Right cardiac atrium (tissue), 5 donors: Measurements from ENCODE around the gene AMBRA1. TPM values are rescaled to one million over a fixed set of nuclear protein-coding genes. Genes with fewer than 3 reads are reported as not detected.
"Not testable (repeated sequence)": the region's sequence is repeated elsewhere in the genome, so short reads cannot be mapped to it uniquely, and the experiment has no call there.

ENCODE experiments used
- ATAC-seq, 2 donors: fragments of 200-7000 bp; cut with Tn5 transposase; one replicate each; pipeline versions ENCODE4 v1.8.0 to v1.9.1; 2020; ENCODE audit warnings: moderate library complexity in 2 of 2, mild to moderate bottlenecking in 1 of 2
- DNase-seq, 3 donors: peaks; one replicate each; pipeline ENCODE4 v3.0.0-alpha.2; 2020
- H3K27ac ChIP-seq: one replicate; pipeline ENCODE4 v1.5.1; 2013; ENCODE audit warnings: mild to moderate bottlenecking, low read length, control low read depth, moderate library complexity
- H3K27me3 ChIP-seq: one replicate; pipeline ENCODE4 v1.6.1; 2013; ENCODE audit not compliant: control insufficient read depth, insufficient read depth
- H3K4me1 ChIP-seq: one replicate; pipeline ENCODE4 v1.6.1; 2013; ENCODE audit warnings: low read length; ENCODE audit not compliant: control insufficient read depth, insufficient read depth
- H3K4me3 ChIP-seq: one replicate; pipeline ENCODE4 v1.5.1; 2013; ENCODE audit warnings: low read length, control low read depth
- H3K9me3 ChIP-seq: one replicate; pipeline ENCODE4 v1.6.1; 2013; ENCODE audit warnings: low read length; ENCODE audit not compliant: control insufficient read depth
- WGBS: extraction: QIAGEN DNeasy Blood & Tissue Kit; methylation state at CpG from one replicate; pipeline ENCODE4 v1.1.7; 2013; 5-methylcytosine and 5-hydroxymethylcytosine counted together
- intact Hi-C, 4 donors: fragments of 100-400 bp; cut with DNase I; formaldehyde crosslinking; loops; one replicate each; pipeline versions ENCODE4 v1.11.0 to v1.14.0; 2022 to 2023
- polyA plus RNA-seq: library from polyadenylated mRNA; stranded (reverse); fragments of 200-250 nt; gene quantifications from one replicate; pipeline ENCODE4 v1.2.3, GENCODE V29; 2013
- total RNA-seq, 4 donors: library from RNA; stranded (reverse); fragmentation: NEBNext Ultra II Directional; extraction: Animal tissue kit (Norgen Biotek cat#: 25700); gene quantifications; one replicate each; pipeline ENCODE4 v1.2.1, GENCODE V29; 2021
- donor health status: healthy with polysubstance abuse.
- donor health status: DM: no; HTN: yes; CAD: no.
- donor health status: DM: no; HTN: no; CAD: no.
- donor health status: DM: no; HTN: yes; CAD: no; lungs with severe emphysema.
- donor health status: DM: yes; HTN: yes; CAD: no.

AMBRA1 gene
- total and polyA plus RNA-seq, 5 donors: 8.1 to 23.6 (median 19.5) TPM

DNA sequence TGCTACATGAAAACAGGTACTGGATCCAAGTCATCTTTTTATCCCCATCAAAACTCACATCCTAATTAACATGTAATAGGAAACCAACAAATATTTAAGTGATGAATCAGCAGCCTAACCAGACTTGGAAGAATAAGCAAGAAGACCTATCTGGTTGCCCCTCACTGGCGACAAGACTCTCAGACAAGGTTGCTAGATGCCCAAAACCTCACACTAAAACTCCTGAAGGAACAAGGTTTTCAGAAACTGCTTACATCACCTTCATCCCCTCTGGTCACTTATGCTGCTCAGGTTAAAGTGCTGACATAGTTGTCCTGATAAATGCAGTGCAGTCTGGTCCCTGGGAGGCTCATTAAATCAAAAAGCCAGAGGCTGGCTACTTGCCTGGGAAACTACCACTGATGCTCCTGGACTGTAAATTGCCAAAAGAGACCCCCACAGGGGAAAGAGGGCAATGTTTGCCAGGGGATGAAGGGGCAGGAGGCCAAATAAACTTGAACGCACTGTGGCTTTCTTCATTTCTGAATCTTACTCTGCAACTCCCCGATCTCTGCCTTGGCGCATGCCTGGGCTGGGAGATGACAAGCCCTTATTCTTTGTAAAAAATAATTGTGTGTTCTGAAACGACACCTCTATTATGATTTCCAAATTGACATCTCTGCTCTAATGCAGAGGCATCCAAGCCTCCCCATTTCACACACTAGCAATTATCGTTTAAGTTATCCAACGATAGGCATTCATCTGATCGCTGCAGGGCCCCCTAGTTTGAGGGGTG lies 72.7 kb downstream of the AMBRA1 start:
- Histone ChIP-seq H3K27me3 (no peaks in the 10 kb centered on the region), H3K4me3 (no peak overlapping the region), H3K27ac (no peak overlapping the region), H3K9me3 (no peaks in the 10 kb centered on the region), H3K4me1 (peaks cover 12% of the 10 kb centered on the region)
- intact Hi-C loops: no loop called here
- WGBS: 84% methylated on average over 8 of the region's 8 CpGs
- no peak for DNase-seq
- ATAC-seq: no peak

DNA sequence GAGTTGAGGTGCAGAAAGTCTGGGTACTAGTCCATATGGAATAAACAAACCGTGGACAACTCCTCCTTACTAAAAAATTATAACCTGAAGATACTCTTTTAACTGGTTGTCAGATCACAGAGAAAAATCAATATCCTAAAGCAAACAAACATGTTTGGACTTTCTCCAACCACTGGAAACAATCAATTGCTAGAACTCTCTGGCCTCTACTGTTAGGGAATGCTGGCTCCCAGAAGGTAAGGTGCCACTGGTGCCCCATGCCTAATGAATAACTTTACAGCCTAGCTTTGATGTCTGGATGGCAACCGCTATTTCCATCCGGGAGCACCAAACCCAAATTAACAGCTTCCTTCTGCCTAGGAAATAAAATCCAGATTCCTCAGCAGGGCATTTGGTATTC lies 74.5 kb downstream of the AMBRA1 start:
- intact Hi-C loops: no loop called here

DNA sequence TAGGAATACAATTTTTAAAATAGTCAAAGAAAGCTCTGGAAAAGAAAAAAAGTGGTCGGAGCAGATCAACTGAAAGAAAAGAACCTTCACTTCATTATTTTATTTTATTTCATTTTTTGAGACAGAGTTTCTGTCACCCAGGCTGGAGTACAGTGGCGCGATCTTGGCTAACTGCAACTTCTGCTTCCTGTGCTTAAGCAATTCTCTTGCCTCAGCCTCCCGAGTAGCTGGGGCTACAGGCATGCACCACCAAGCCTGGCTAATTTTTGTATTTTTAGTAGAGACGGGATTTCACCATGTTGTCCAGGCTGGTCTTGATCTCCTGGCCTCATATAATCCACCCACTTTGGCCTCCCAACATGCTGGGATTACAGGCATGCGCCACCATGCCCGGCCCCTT lies 74.9 kb downstream of the AMBRA1 start:
- DNase-seq, H3K27ac ChIP-seq, intact Hi-C loops, H3K4me3 ChIP-seq, H3K9me3 ChIP-seq, ATAC-seq, H3K27me3 ChIP-seq: not testable (repeated sequence)
- WGBS: 88% methylated on average over 7 of the region's 7 CpGs
- H3K4me1 ChIP-seq: peaks cover 12% of the 10 kb centered on the region

More for the DNA sequence above, 74.5 kb downstream of the AMBRA1 start:
- Histone ChIP-seq H3K27me3 (no peaks in the 10 kb centered on the region), H3K9me3 (no peaks in the 10 kb centered on the region), H3K27ac (no peak overlapping the region), H3K4me1 (peaks cover 12% of the 10 kb centered on the region), H3K4me3 (no peak overlapping the region)
- DNase-seq: no peak
- no peak for ATAC-seq
- 80% methylated on average over 3 of the region's 3 CpGs for WGBS

DNA sequence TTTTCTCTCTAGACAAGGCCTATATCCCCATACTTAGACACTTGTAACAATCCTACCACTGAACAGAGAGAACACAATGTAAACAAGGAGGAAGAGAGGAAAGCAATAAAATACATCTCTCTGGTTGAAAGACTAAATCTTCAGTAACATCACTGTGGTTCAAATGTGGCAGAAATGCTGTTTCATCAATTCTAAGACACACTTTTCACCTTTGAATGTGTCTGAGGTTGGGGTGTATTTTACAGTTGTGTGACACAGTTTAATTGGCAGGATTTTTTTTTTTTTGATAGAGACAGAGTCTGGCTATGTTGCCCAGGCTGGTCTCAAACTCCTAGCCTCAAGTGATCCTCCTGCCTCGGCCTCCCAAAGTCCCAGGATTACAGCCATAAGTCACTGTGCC lies 79.5 kb downstream of the AMBRA1 start:
- no peak for ATAC-seq
- peaks cover 4% of the 10 kb centered on the region for H3K4me1 ChIP-seq
- WGBS: 92% methylated on average over 1 of the region's 1 CpG
- no peaks in the 10 kb centered on the region for H3K9me3 ChIP-seq
- no peaks in the 10 kb centered on the region for H3K27me3 ChIP-seq
- no peak for DNase-seq
- intact Hi-C loops: no loop called here
- no peak overlapping the region for H3K4me3 ChIP-seq
- no peak overlapping the region for H3K27ac ChIP-seq

DNA sequence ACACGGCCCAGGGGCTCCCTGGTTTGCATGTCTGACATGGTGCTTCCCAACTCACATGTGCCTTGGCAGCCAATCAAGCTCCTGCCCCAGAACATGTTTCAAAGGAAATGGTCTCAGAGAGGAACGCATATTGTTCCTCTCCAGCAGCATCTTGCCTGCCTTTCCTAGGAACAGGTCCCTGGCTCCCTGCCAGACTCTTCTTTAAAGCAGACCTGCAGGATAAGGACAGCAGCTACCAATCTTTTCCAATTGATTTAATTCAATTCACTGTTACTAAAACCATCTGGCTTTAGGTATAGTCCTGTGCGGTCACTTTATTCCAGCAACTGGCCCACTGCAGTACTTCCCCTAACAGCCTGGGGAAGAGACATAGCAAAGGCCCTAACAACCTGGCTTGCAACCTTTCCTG lies 79.9 kb downstream of the AMBRA1 start:
- Histone ChIP-seq H3K4me1 (peaks cover 4% of the 10 kb centered on the region), H3K9me3 (no peaks in the 10 kb centered on the region), H3K27me3 (no peaks in the 10 kb centered on the region), H3K27ac (no peak overlapping the region), H3K4me3 (no peak overlapping the region)
- 39% methylated on average over 3 of the region's 3 CpGs for WGBS
- DNase-seq: peak; percentile 55 to 84 (median 60)
- intact Hi-C loops: no loop called here
- peak; percentile 59 to 94 for ATAC-seq

DNA sequence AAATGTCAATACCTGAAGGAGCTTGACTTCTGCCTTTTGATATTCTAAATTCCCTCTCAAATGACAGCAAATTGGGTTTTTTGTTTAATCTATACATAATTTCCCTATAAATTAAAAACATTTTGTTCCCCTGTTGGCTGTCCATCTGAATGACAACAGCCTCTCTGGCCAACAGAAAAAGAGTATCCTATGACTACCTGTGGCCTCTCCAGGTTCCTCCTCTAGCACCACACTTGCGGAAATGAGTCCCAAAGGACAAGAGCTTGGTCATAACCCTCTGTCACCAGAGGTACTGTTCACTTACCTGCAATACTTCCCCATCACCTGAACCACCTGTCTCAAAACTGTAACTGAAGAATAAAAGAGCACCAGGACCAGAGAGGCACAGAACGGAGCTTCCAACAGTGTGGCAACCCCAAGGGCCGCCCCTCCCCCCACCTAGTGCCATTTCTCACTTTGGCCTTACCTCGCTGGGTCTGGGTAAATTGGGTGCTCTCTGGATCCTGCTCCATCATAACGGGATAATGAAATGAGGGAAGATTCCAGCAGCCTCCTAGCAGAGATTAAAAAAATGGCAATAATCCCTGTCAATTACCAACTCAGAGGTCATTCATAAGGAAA lies 81.5 kb downstream of the AMBRA1 start:
- H3K9me3 ChIP-seq: no peaks in the 10 kb centered on the region
- ATAC-seq (no peak), DNase-seq (no peak)
- 95% methylated on average over 5 of the region's 5 CpGs for WGBS
- H3K27me3 ChIP-seq: no peaks in the 10 kb centered on the region
- H3K4me3 ChIP-seq: no peak overlapping the region
- intact Hi-C loops: no loop called here
- peaks cover 4% of the 10 kb centered on the region for H3K4me1 ChIP-seq
- no peak overlapping the region for H3K27ac ChIP-seq

DNA sequence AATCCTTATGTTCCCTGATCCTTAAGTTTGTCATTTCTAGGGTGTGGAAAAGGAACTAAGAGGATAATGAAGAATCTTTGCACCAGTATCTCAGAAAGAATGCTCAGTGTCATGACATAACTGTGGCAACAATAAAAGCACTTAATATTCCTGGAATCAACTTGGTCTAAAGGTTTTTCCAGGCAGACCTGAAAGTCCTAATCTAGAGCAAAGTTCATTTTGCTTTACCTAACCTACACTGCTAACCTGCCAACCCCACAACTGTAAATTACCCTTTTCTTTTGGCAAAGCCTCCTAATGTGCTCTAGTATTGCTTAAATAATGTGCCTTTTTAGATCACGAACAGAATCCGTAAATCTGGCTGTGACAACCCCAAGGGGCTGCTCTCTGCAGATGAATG lies 82.5 kb downstream of the AMBRA1 start:
- no peak overlapping the region for H3K27ac ChIP-seq
- H3K27me3 ChIP-seq: no peaks in the 10 kb centered on the region
- peaks cover 4% of the 10 kb centered on the region for H3K4me1 ChIP-seq
- no peaks in the 10 kb centered on the region for H3K9me3 ChIP-seq
- ATAC-seq (no peak), DNase-seq (no peak)
- WGBS: 79% methylated on average over 2 of the region's 2 CpGs
- H3K4me3 ChIP-seq: no peak overlapping the region
- intact Hi-C loops: no loop called here

DNA sequence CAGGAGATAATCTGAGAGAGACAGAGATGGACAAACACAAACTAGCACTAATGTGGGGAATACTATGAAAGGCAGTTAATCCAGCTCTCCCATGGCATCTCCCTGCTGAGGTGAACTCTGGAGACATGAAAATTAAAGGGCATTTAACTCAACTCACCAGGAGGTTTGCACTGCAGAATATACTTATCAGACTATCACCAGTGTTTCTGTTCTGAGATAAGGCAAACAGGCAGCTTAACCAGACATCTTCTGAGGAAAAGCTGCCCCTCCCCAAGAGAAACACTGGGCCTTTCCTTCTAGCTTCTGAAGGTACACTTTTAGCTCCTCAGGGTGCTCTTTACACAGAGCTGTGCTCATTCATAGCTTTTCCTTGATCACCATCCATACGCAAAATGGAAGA lies 85.5 kb downstream of the AMBRA1 start:
- DNase-seq (no peak), ATAC-seq (no peak)
- 94% methylated on average over 1 of the region's 1 CpG for WGBS
- Histone ChIP-seq H3K27me3 (no peaks in the 10 kb centered on the region), H3K4me3 (no peak overlapping the region), H3K4me1 (peaks cover 4% of the 10 kb centered on the region), H3K27ac (no peak overlapping the region), H3K9me3 (no peaks in the 10 kb centered on the region)
- intact Hi-C loops: loop anchor here in 1 of 4 donors (10.0 kb wide), 1 partner anchor 64 kb away; no protein-coding TSS in a partner anchor

DNA sequence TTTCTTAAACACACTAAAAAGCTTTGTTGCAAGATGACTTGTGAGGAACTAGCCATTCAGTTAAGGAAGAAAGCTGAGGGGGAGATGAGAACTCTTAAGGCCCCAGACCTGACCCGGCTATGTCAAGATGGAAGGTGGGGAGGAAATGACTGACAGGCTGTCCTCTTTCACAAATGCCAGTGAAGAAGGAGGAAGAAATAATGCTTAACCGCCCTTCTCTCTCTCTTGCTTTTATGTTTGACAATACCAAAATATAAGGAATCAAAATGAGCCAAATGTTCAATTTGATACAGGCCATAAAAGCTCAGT lies 87.4 kb downstream of the AMBRA1 start:
- Histone ChIP-seq H3K9me3 (no peaks in the 10 kb centered on the region), H3K27ac (peak overlapping the region; percentile 64)
- WGBS: 86% methylated on average over 2 of the region's 2 CpGs

DNA sequence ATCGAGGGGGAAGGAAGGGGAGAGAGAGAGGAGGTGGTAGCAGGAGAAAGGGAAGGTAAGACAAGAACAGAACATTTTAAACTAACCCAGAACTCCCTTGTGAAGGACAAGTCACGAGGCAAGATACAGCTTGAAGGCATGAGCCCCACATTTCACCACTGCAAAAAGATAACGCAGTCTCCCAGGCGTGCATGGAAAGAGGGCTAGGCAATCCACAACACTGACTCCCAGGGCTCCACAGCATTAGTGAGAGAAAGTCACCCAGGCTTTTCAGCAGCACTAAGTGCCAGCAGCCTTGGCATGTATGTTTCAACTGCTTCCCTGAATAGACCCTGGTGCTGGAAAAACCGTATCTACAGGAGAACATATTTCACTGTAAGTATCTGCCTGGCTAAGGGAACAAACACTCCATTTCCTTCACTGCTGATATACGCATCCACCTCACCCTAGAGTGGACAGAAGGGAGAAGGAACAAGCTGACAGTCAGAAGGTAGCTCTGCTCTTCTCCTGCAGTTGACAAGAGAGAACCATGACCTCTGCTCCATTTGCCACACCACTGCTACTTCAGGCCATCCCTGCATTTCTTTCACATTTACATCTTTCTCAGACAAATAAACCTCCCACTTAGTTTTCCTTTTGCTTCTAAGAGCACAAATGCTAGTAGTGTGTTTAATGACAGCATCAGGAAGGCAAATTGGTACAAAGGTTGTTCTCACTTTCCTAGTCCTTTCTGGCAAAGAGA lies 87.9 kb downstream of the AMBRA1 start:
- Histone ChIP-seq H3K4me1 (peaks cover 2% of the 10 kb centered on the region), H3K27me3 (no peaks in the 10 kb centered on the region), H3K4me3 (no peak overlapping the region), H3K9me3 (no peaks in the 10 kb centered on the region), H3K27ac (peak overlapping the region; percentile 64)
- intact Hi-C loops: loop anchor here in 1 of 4 donors (10.0 kb wide), 1 partner anchor 61 kb away; no protein-coding TSS in a partner anchor
- ATAC-seq: peak; percentile 85 to 89
- WGBS: 54% methylated on average over 6 of the region's 6 CpGs
- peak in 2 of 3 donors; percentile 18 to 45 for DNase-seq

More for the DNA sequence above, 87.4 kb downstream of the AMBRA1 start:
- DNase-seq (no peak), ATAC-seq (no peak)
- Histone ChIP-seq H3K4me1 (peaks cover 2% of the 10 kb centered on the region), H3K4me3 (no peak overlapping the region), H3K27me3 (no peaks in the 10 kb centered on the region)
- intact Hi-C loops: loop anchor here in 1 of 4 donors (10.0 kb wide), 1 partner anchor 62 kb away; no protein-coding TSS in a partner anchor
